Dermis microvascular lymphatic vessel endothelial cell (primary cell): ENCODE results near the gene VPS35. TPM values are rescaled to one million over a fixed set of nuclear protein-coding genes. Genes with fewer than 3 reads are reported as not detected.
A peak's percentile ranks its signal among the peaks of the same experiment; 100 is the strongest.

Experiments used
- DNase-seq, 2 donors: peaks; one replicate each; pipeline versions ENCODE4 v3.0.0 to v3.0.0-alpha.2; 2010; ENCODE audit warnings: low read depth in 2 of 2
- total RNA-seq: library from RNA; depleted of rRNA; stranded (reverse); fragments of >200 nt; gene quantifications from 2 replicates; pipeline ENCODE4 v1.2.1, GENCODE V29; 2014

Gene VPS35
- total RNA-seq, 1 donor from 2014 or later: 73.9 TPM

GRCh38 chr16:46614006-46614405 lies 75.0 kb downstream of the VPS35 start:
- no peak for DNase-seq

DNA sequence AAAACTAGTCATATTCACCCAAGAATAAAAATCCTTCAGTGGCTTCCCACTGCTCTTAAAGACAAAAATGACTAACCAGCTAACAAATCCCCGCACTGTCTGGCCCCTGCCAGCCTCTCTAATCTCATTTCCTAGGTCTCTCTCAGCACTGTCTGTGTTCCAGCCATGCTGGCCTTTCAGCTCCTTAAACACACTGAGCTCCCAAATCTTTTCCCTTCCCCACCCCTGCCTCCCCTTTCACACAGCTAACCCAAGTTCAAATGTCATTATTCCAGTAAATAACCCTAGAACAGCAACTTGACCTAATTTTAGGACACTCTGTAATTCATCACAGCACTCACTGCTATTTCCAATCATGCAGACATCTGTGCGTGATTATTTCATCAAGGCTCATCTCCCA lies 75.6 kb downstream of the VPS35 start:
- DNase-seq: no peak

- no peak for DNase-seq
Observed at GRCh38 chr16:46612121-46612520, 76.9 kb downstream of the VPS35 start.

DNA sequence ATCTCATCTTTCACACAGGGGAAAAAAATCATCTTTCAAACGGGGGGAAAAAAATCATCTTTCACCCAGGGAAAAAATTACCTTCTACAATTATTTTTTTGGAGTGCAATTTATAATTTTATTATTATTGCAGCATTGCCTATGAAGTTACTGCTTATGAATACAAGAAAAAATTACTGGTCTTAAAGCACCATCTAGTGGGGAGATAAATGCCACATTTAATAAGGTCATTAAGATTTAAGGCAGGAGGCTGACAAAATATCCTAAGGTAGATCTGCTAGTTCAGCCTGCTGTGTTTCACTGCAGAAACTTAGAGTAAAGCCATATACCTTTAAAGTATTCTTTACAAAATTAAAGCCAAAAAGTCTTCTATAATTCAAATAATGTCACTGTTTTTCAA lies 81.4 kb downstream of the VPS35 start:
- peak; percentile 71 to 77 for DNase-seq

- DNase-seq: no peak
Observed at GRCh38 chr16:46606231-46606630, 82.7 kb downstream of the VPS35 start.

Other genes starting within 250 kb of the VPS35 start
- 8.0 and 16.8 TPM in 2 replicates for gene SHCBP1, start 67.8 kb downstream of the VPS35 start, total RNA-seq
- gene ORC6, start 481 bp upstream of the VPS35 start, total RNA-seq: 5.8 and 9.1 TPM in 2 replicates
- under 0.01 and 0.13 TPM in 2 replicates for gene MYLK3, start 59.2 kb upstream of the VPS35 start, total RNA-seq
- 5.8 and 6.6 TPM in 2 replicates for gene C16orf87, start 142.0 kb upstream of the VPS35 start, total RNA-seq
- gene GPT2, start 195.2 kb upstream of the VPS35 start, total RNA-seq: 5.1 and 5.3 TPM in 2 replicates